Measurements from ENCODE around the gene ASAP3. TPM values are rescaled to one million over a fixed set of nuclear protein-coding genes. Genes with fewer than 3 reads are reported as not detected.

Gene ASAP3
- total RNA-seq, 1 donor from 2014 or later = 30.8 TPM

GRCh38 chr1:23446661-23447310, 37.2 kb downstream of the ASAP3 start:
- Mint-ChIP-seq H3K27ac (ENCODE audit: unreplicated experiment) (peak overlapping the region; percentile 65), H3K9me3 (ENCODE audit: low read depth) (no peaks in the 10 kb centered on the region), H3K4me1 (ENCODE audit: low read depth) (peaks cover 12% of the 10 kb centered on the region), H3K27me3 (ENCODE audit: low read depth) (no peaks in the 10 kb centered on the region), H3K4me3 (ENCODE audit: unreplicated experiment) (no peak overlapping the region), H3K36me3 (ENCODE audit: low read depth) (peaks cover 16% of the 10 kb centered on the region)
- DNase-seq (ENCODE audit: low spot score) = no peak
- no peak for TF ChIP-seq CTCF (IDR thresholded peaks at IDR 0.05)

- H3K36me3 Mint-ChIP-seq (ENCODE audit: low read depth) = peaks cover 18% of the 10 kb centered on the region
- TF ChIP-seq CTCF (IDR thresholded peaks at IDR 0.05) = no peak
- H3K4me3 Mint-ChIP-seq (ENCODE audit: unreplicated experiment) = no peak overlapping the region
- no peak overlapping the region for H3K27ac Mint-ChIP-seq (ENCODE audit: unreplicated experiment)
- no peaks in the 10 kb centered on the region for H3K9me3 Mint-ChIP-seq (ENCODE audit: low read depth)
- no peak for DNase-seq (ENCODE audit: low spot score)
- peaks cover 4% of the 10 kb centered on the region for H3K4me1 Mint-ChIP-seq (ENCODE audit: low read depth)
- H3K27me3 Mint-ChIP-seq (ENCODE audit: low read depth) = no peaks in the 10 kb centered on the region
Measured at GRCh38 chr1:23444596-23445390, 39.2 kb downstream of the ASAP3 start.

GRCh38 chr1:23444104-23444533, 39.9 kb downstream of the ASAP3 start:
- Mint-ChIP-seq H3K9me3 (ENCODE audit: low read depth) (no peaks in the 10 kb centered on the region), H3K4me1 (ENCODE audit: low read depth) (peaks cover 3% of the 10 kb centered on the region), H3K27me3 (ENCODE audit: low read depth) (no peaks in the 10 kb centered on the region), H3K27ac (ENCODE audit: unreplicated experiment) (no peak overlapping the region), H3K36me3 (ENCODE audit: low read depth) (peaks cover 21% of the 10 kb centered on the region), H3K4me3 (ENCODE audit: unreplicated experiment) (no peak overlapping the region)
- DNase-seq (ENCODE audit: low spot score) = no peak
- TF ChIP-seq CTCF (IDR thresholded peaks at IDR 0.05) = no peak

- H3K36me3 Mint-ChIP-seq (ENCODE audit: low read depth) = peaks cover 26% of the 10 kb centered on the region
- H3K9me3 Mint-ChIP-seq (ENCODE audit: low read depth) = no peaks in the 10 kb centered on the region
- TF ChIP-seq CTCF (IDR thresholded peaks at IDR 0.05) = no peak
- DNase-seq (ENCODE audit: low spot score) = no peak
- no peak overlapping the region for H3K27ac Mint-ChIP-seq (ENCODE audit: unreplicated experiment)
- no peak overlapping the region for H3K4me3 Mint-ChIP-seq (ENCODE audit: unreplicated experiment)
- H3K27me3 Mint-ChIP-seq (ENCODE audit: low read depth) = no peaks in the 10 kb centered on the region
- no peaks in the 10 kb centered on the region for H3K4me1 Mint-ChIP-seq (ENCODE audit: low read depth)
Measured at GRCh38 chr1:23442751-23443150, 41.2 kb downstream of the ASAP3 start.

GRCh38 chr1:23441446-23442148, 42.4 kb downstream of the ASAP3 start:
- H3K9me3 Mint-ChIP-seq (ENCODE audit: low read depth) = no peaks in the 10 kb centered on the region
- peaks cover 28% of the 10 kb centered on the region for H3K36me3 Mint-ChIP-seq (ENCODE audit: low read depth)
- no peak for DNase-seq (ENCODE audit: low spot score)
- H3K27ac Mint-ChIP-seq (ENCODE audit: unreplicated experiment) = no peak overlapping the region
- H3K4me3 Mint-ChIP-seq (ENCODE audit: unreplicated experiment) = no peak overlapping the region
- H3K4me1 Mint-ChIP-seq (ENCODE audit: low read depth) = no peaks in the 10 kb centered on the region
- H3K27me3 Mint-ChIP-seq (ENCODE audit: low read depth) = no peaks in the 10 kb centered on the region
- TF ChIP-seq CTCF (IDR thresholded peaks at IDR 0.05) = no peak

Measured in chondrocyte (in vitro differentiated cells).